ENCODE measurements around the gene USP30.
"Not testable (repeated sequence)": the region's sequence is repeated elsewhere in the genome, so short reads cannot be mapped to it uniquely, and the experiment has no call there.

USP30 gene

DNA sequence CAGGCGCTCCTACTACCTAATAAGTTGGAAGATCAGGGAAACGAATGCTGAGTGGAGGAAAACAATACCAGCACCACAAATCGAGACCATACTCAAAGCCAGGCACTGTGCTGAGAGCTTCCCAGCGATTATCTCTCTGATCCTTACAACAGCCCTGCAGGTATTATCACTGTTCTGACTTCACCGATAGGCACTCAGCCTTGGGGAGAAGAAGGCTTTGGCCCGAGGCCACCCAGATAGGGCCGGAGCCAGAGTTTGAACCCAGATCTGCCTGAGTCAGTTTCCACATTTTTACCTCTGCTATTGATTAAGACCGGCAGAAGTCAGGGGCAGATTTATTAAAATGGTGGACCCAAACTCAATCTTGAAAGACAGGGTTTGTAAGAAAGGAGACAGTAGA lies 36.4 kb upstream of the USP30 start:
- Histone ChIP-seq H3K9me3 (no peaks in the 10 kb centered on the region), H3K36me3 (no peaks in the 10 kb centered on the region; the same call in 1 of the 2 replicates), H3K27me3 (no peaks in the 10 kb centered on the region), H3K4me3 (ENCODE audit: low read depth, low read length) (no peak overlapping the region), H3K4me1 (peaks cover 4% of the 10 kb centered on the region; the same call in 1 of the 2 replicates)
- DNase-seq, result no peak
- TF ChIP-seq, protein P1, sequence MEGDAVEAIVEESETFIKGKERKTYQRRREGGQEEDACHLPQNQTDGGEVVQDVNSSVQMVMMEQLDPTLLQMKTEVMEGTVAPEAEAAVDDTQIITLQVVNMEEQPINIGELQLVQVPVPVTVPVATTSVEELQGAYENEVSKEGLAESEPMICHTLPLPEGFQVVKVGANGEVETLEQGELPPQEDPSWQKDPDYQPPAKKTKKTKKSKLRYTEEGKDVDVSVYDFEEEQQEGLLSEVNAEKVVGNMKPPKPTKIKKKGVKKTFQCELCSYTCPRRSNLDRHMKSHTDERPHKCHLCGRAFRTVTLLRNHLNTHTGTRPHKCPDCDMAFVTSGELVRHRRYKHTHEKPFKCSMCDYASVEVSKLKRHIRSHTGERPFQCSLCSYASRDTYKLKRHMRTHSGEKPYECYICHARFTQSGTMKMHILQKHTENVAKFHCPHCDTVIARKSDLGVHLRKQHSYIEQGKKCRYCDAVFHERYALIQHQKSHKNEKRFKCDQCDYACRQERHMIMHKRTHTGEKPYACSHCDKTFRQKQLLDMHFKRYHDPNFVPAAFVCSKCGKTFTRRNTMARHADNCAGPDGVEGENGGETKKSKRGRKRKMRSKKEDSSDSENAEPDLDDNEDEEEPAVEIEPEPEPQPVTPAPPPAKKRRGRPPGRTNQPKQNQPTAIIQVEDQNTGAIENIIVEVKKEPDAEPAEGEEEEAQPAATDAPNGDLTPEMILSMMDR (IDR thresholded peaks at IDR 0.05; ENCODE audit: low read depth, low read length), result no peak

DNA sequence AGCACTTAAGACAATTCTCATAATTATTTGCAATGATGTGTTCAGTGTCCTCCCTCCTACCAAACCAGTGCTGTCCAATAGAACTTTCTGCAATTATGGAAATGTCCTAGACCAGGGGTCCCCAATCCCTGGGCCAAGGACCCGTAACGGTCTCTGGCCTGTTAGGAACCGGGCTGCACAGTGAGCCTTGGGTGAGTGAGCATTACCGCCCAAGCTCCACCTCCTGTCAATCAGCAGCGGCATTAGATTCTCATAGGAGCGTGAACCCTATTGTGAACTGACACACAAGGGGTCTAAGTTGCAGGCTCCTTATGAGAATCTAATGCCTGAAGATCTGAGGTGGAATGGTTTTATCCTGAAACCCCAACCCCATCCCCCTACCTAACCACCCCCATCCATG lies 35.4 kb upstream of the USP30 start:
- TF ChIP-seq, protein P1 (IDR thresholded peaks at IDR 0.05; ENCODE audit: low read depth, low read length), result no peak
- Histone ChIP-seq H3K4me3 (ENCODE audit: low read depth, low read length) (no peak overlapping the region), H3K36me3 (no peaks in the 10 kb centered on the region; the same call in 1 of the 2 replicates), H3K4me1 (peaks cover 4% of the 10 kb centered on the region; the same call in 1 of the 2 replicates), H3K27me3 (no peaks in the 10 kb centered on the region), H3K9me3 (no peaks in the 10 kb centered on the region)
- DNase-seq, result no peak

DNA sequence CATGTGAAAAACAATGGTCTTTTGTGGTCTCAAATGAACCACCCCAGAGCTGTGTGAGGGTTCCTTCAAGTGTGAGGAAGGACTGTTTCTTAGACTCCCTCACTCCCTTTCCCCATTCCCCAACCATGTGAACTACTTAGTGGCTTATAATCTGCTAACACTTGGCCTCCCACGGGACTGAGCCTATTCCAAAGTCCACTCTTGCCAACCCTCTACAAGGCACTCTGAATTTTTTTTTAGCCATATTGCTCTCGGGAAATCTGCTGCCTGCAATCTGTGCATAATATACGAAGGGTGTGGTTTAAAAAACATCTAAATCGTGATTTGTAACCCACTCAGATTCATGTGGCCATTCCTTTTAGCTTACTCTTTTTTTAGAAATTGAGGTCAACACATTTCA lies 34.1 kb upstream of the USP30 start:
- TF ChIP-seq, protein P1 (IDR thresholded peaks at IDR 0.05; ENCODE audit: low read depth, low read length), result no peak
- DNase-seq, result no peak

DNA sequence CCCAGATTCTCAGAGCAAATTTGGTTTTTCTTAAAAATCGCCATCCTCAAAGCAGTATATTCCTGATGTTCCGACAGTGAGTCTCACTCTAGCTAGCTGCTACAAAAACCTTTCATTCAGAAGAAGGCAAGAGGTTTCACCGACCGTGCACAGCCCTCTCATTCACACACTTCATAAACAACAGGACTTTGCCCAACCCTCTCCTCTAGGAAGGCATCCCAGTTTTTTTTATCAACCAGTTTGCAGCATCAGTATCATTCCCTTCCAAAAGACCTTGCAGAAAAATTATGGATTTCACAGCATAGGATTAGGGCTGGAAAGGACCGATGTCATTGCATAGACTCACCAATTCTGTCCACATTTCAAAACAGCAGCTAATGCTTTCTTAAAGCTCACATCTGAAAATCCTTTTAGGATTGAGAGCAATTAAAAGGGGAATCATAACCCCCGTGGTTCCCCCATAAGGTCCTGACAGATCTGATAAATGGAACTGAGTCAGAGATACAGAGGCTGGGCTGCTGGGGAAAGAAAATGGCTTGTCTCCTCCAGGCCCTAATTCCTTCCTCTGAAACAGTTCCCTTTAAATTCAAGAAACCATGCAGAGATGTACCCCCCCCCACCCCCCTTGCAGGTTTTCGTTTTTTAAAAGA lies 32.1 kb upstream of the USP30 start:
- no peaks in the 10 kb centered on the region for H3K27me3 ChIP-seq
- no peak for DNase-seq
- TF ChIP-seq, protein P1 (IDR thresholded peaks at IDR 0.05; ENCODE audit: low read depth, low read length), result no peak
- H3K9me3 ChIP-seq, result no peaks in the 10 kb centered on the region
- H3K36me3 ChIP-seq, result no peaks in the 10 kb centered on the region
- H3K4me3 ChIP-seq (ENCODE audit: low read depth, low read length), result peak overlapping the region; percentile 71
- peaks cover 4% of the 10 kb centered on the region; the same call in 1 of the 2 replicates for H3K4me1 ChIP-seq

More for the DNA sequence above, 34.1 kb upstream of the USP30 start:
- peaks cover 4% of the 10 kb centered on the region; the same call in 1 of the 2 replicates for H3K4me1 ChIP-seq
- H3K27me3 ChIP-seq, result no peaks in the 10 kb centered on the region
- no peak overlapping the region for H3K4me3 ChIP-seq (ENCODE audit: low read depth, low read length)
- no peaks in the 10 kb centered on the region; the same call in 1 of the 2 replicates for H3K36me3 ChIP-seq
- no peaks in the 10 kb centered on the region for H3K9me3 ChIP-seq

DNA sequence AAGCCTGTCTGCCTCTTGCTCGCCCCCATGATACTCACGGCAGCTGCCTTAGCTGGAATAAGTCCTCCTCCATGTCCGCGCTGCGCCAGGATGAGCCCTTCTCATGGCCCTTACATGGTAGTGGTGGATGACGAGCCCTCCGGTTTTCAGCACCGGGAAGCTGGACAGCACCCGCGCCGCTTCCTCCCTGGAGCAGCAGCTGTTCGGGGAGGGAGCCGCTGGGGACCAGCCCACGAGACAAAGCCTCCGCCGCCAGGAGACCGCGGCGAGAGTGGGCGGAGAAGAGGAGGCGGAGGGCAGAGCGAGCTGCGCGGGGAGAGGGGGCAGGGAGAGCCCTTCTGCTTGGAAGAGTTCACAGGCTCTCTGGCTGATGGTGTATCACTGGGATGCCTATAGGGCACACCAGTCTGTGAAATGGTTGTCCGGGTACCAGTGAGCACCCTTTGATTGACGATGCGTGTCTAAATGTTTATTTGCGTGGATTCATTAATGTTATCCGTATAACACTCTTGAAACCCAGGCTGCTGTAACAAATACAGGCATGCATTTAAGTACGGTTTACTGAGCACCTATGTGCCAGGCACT lies 31.5 kb upstream of the USP30 start, which contains the start of gene SVOP:
SVOP (minus strand) TSS at position 273 of the 585 bp plus-strand sequence; CDS start at position 73, 200 bp downstream.
- no peaks in the 10 kb centered on the region for H3K27me3 ChIP-seq
- DNase-seq, result peak; percentile 91
- no peaks in the 10 kb centered on the region for H3K36me3 ChIP-seq
- TF ChIP-seq, protein P1 (IDR thresholded peaks at IDR 0.05; ENCODE audit: low read depth, low read length), result no peak
- no peaks in the 10 kb centered on the region for H3K9me3 ChIP-seq
- peak within 1 kb of the TSS; percentile 71 for H3K4me3 ChIP-seq (ENCODE audit: low read depth, low read length)
- peaks cover 3% of the 10 kb centered on the region; the same call in 1 of the 2 replicates for H3K4me1 ChIP-seq

DNA sequence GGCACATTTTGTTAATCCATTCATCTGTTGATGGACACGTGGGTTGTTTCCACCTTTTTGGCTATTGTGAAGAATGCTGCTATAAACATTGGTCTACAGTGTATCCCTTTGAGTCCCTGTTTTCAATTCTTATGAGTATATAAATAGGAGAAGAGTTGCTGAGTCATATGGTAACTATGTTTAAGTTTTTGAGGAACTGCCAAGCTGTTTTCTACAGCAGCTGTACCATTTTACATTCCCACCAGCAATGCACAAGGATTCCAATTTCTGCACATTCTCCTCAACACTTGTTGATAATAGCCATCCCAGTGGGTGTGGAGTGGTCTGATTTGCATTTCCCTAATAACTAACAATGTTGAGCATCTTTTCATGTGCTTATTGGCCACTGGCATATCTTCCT lies 24.6 kb upstream of the USP30 start:
- DNase-seq, result no peak
- H3K36me3 ChIP-seq, result no peaks in the 10 kb centered on the region
- H3K4me3 ChIP-seq (ENCODE audit: low read depth, low read length), result no peak overlapping the region
- H3K27me3 ChIP-seq, result no peaks in the 10 kb centered on the region; the same call in 1 of the 2 replicates
- TF ChIP-seq, protein P1 (IDR thresholded peaks at IDR 0.05; ENCODE audit: low read depth, low read length), result no peak
- H3K4me1 ChIP-seq, result no peaks in the 10 kb centered on the region
- H3K9me3 ChIP-seq, result 0 out of 2 replicates have a peak, but pooled peaks cover 3% of the 10 kb centered on the region

DNA sequence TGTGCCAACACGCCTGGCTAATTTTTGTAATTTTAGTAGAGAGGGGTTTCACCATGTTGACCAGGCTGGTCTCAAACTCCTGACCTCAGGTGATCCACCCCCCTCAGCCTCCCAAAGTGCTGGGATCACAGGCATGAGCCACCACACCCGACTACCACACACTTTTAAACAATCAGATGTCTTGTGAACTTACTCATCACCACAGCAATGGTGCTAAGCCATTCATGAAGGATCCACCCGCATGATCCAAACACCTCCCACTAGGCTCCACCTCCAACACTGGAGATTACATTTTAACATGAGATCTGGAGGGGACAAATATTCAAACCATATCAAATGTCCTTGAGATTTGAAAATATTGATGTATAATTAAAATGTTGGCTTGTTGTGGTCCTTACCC lies 23.8 kb upstream of the USP30 start:
- not testable (repeated sequence) for H3K9me3 ChIP-seq; DNase-seq; H3K4me3 ChIP-seq (ENCODE audit: low read depth, low read length); H3K36me3 ChIP-seq; H3K4me1 ChIP-seq; H3K27me3 ChIP-seq
